GM18526 (cell line): ENCODE data around the gene CDC16.

Experiments used
- POLR2A ChIP-seq: IDR thresholded peaks from 3 replicates; pipeline ENCODE4 v1.6.1; 2011; ENCODE audit not compliant: insufficient read length; ENCODE audit errors: extremely low read depth

Gene CDC16

GRCh38 chr13:114234645-114235421 is at the start of gene CDC16:
CDC16 (plus strand) TSS chr13:114234897; CDS start chr13:114235085, 188 bp downstream.
- peak; percentile 65 for TF ChIP-seq POLR2A

GRCh38 chr13:114185182-114185971 is 49.3 kb upstream of the CDC16 start:
- no peak for TF ChIP-seq POLR2A

GRCh38 chr13:114194853-114195252 is 39.8 kb upstream of the CDC16 start:
- TF ChIP-seq POLR2A, result no peak

GRCh38 chr13:114196629-114197028 is 38.1 kb upstream of the CDC16 start:
- TF ChIP-seq POLR2A, result no peak

- TF ChIP-seq POLR2A, result no peak
These were observed 36.1 kb upstream of the CDC16 start for GRCh38 chr13:114198556-114198955.

GRCh38 chr13:114199954-114200353 is 34.7 kb upstream of the CDC16 start:
- TF ChIP-seq POLR2A, result no peak

- no peak for TF ChIP-seq POLR2A
These were observed 34.2 kb upstream of the CDC16 start for GRCh38 chr13:114200399-114200911.

- TF ChIP-seq POLR2A, result no peak
These were observed 32.1 kb upstream of the CDC16 start for GRCh38 chr13:114202581-114202980.

GRCh38 chr13:114203536-114203935 is 31.2 kb upstream of the CDC16 start:
- TF ChIP-seq POLR2A, result no peak

- TF ChIP-seq POLR2A, result no peak
These were observed 29.8 kb upstream of the CDC16 start for GRCh38 chr13:114204894-114205293.

GRCh38 chr13:114208134-114208533 is 26.6 kb upstream of the CDC16 start:
- no peak for TF ChIP-seq POLR2A

- no peak for TF ChIP-seq POLR2A
These were observed 23.1 kb upstream of the CDC16 start for GRCh38 chr13:114211446-114212157.

GRCh38 chr13:114212158-114212495 is 22.6 kb upstream of the CDC16 start:
- no peak for TF ChIP-seq POLR2A

GRCh38 chr13:114213980-114214379 is 20.7 kb upstream of the CDC16 start:
- TF ChIP-seq POLR2A, result no peak

GRCh38 chr13:114219392-114219791 is 15.3 kb upstream of the CDC16 start:
- TF ChIP-seq POLR2A, result no peak

- TF ChIP-seq POLR2A, result no peak
These were observed 12.2 kb upstream of the CDC16 start for GRCh38 chr13:114222461-114222968.

GRCh38 chr13:114224201-114224600 is 10.5 kb upstream of the CDC16 start:
- no peak for TF ChIP-seq POLR2A
